Measurements from ENCODE around the gene ZNF414. TPM values are rescaled to one million over a fixed set of nuclear protein-coding genes. Genes with fewer than 3 reads are reported as not detected.

The ZNF414 gene
- total RNA-seq, 2 donors from 2014 or later: 15.5 to 16.8 TPM

GRCh38 chr19:8481201-8481600, 32.8 kb downstream of the ZNF414 start:
- ATAC-seq (peak in 1 of 2 donors; percentile 22), DNase-seq (ENCODE audit: low spot score) (no peak)
- no peaks in the 10 kb centered on the region for H3K27me3 Mint-ChIP-seq
- H3K27ac Mint-ChIP-seq: peak overlapping the region; percentile 17 to 82
- H3K9me3 Mint-ChIP-seq: no peaks in the 10 kb centered on the region
- H3K4me3 Mint-ChIP-seq: no peak overlapping the region
- peaks cover 30 to 38% of the 10 kb centered on the region in 2 donors for H3K4me1 Mint-ChIP-seq (ENCODE audit: low read depth in 2 of 2)
- peaks cover 14% of the 10 kb centered on the region for H3K36me3 Mint-ChIP-seq

GRCh38 chr19:8478598-8478997, 35.4 kb downstream of the ZNF414 start:
- H3K27me3 Mint-ChIP-seq: no peaks in the 10 kb centered on the region
- ATAC-seq (no peak), DNase-seq (ENCODE audit: low spot score) (no peak)
- H3K27ac Mint-ChIP-seq: peak overlapping the region; percentile 44 to 60
- peaks cover 16% of the 10 kb centered on the region for H3K36me3 Mint-ChIP-seq
- H3K9me3 Mint-ChIP-seq: no peaks in the 10 kb centered on the region
- H3K4me1 Mint-ChIP-seq (ENCODE audit: low read depth in 2 of 2): peaks cover 39 to 46% of the 10 kb centered on the region in 2 donors
- no peak overlapping the region for H3K4me3 Mint-ChIP-seq

- DNase-seq (ENCODE audit: low spot score) (no peak), ATAC-seq (no peak)
- Mint-ChIP-seq H3K4me3 (no peak overlapping the region), H3K9me3 (no peaks in the 10 kb centered on the region), H3K27me3 (no peaks in the 10 kb centered on the region), H3K27ac (peak overlapping the region; percentile 44 to 60), H3K4me1 (ENCODE audit: low read depth in 2 of 2) (peaks cover 43 to 47% of the 10 kb centered on the region in 2 donors), H3K36me3 (peaks cover 12% of the 10 kb centered on the region)
Measured at GRCh38 chr19:8477889-8478288, 36.1 kb downstream of the ZNF414 start.

GRCh38 chr19:8476524-8476923, 37.4 kb downstream of the ZNF414 start:
- DNase-seq (ENCODE audit: low spot score): no peak
- Mint-ChIP-seq H3K9me3 (no peaks in the 10 kb centered on the region), H3K27ac (peak overlapping the region; percentile 21 to 80), H3K27me3 (no peaks in the 10 kb centered on the region), H3K4me1 (ENCODE audit: low read depth in 2 of 2) (peaks cover 38 to 43% of the 10 kb centered on the region in 2 donors), H3K4me3 (no peak overlapping the region), H3K36me3 (peaks cover 9% of the 10 kb centered on the region)
- no peak for ATAC-seq

GRCh38 chr19:8475005-8475404, 39.0 kb downstream of the ZNF414 start:
- H3K4me3 Mint-ChIP-seq: no peak overlapping the region
- H3K9me3 Mint-ChIP-seq: no peaks in the 10 kb centered on the region
- peaks cover 9% of the 10 kb centered on the region for H3K36me3 Mint-ChIP-seq
- DNase-seq (ENCODE audit: low spot score) (no peak), ATAC-seq (no peak)
- peaks cover 28 to 31% of the 10 kb centered on the region in 2 donors for H3K4me1 Mint-ChIP-seq (ENCODE audit: low read depth in 2 of 2)
- H3K27ac Mint-ChIP-seq: no peak overlapping the region
- no peaks in the 10 kb centered on the region for H3K27me3 Mint-ChIP-seq

- no peak for DNase-seq (ENCODE audit: low spot score)
- Mint-ChIP-seq H3K4me3 (no peak overlapping the region), H3K9me3 (no peaks in the 10 kb centered on the region), H3K27me3 (no peaks in the 10 kb centered on the region), H3K4me1 (ENCODE audit: low read depth in 2 of 2) (peaks cover 31 to 39% of the 10 kb centered on the region in 2 donors), H3K36me3 (peaks cover 18% of the 10 kb centered on the region), H3K27ac (peak overlapping the region; percentile 29 to 63)
- peak in 1 of 2 donors; percentile 48 for ATAC-seq
Measured at GRCh38 chr19:8473648-8474476, 40.1 kb downstream of the ZNF414 start.

GRCh38 chr19:8469613-8470368, 44.2 kb downstream of the ZNF414 start:
- Mint-ChIP-seq H3K27ac (no peak overlapping the region), H3K4me3 (no peak overlapping the region), H3K4me1 (ENCODE audit: low read depth in 2 of 2) (peaks cover 34 to 44% of the 10 kb centered on the region in 2 donors), H3K27me3 (no peaks in the 10 kb centered on the region), H3K36me3 (peaks cover 43% of the 10 kb centered on the region), H3K9me3 (no peaks in the 10 kb centered on the region)
- DNase-seq (ENCODE audit: low spot score) (no peak), ATAC-seq (no peak)

- DNase-seq (ENCODE audit: low spot score) (no peak), ATAC-seq (no peak)
- no peak overlapping the region for H3K27ac Mint-ChIP-seq
- no peaks in the 10 kb centered on the region for H3K27me3 Mint-ChIP-seq
- no peak overlapping the region for H3K4me3 Mint-ChIP-seq
- H3K36me3 Mint-ChIP-seq: peaks cover 46% of the 10 kb centered on the region
- H3K9me3 Mint-ChIP-seq: no peaks in the 10 kb centered on the region
- peaks cover 31 to 42% of the 10 kb centered on the region in 2 donors for H3K4me1 Mint-ChIP-seq (ENCODE audit: low read depth in 2 of 2)
Measured at GRCh38 chr19:8468761-8469373, 45.1 kb downstream of the ZNF414 start.

- peaks cover 29 to 35% of the 10 kb centered on the region in 2 donors for H3K4me1 Mint-ChIP-seq (ENCODE audit: low read depth in 2 of 2)
- no peaks in the 10 kb centered on the region for H3K9me3 Mint-ChIP-seq
- H3K27ac Mint-ChIP-seq: no peak overlapping the region
Measured at GRCh38 chr19:8468124-8468523, 45.8 kb downstream of the ZNF414 start.

GRCh38 chr19:8466018-8466417, 47.9 kb downstream of the ZNF414 start:
- H3K27me3 Mint-ChIP-seq: no peaks in the 10 kb centered on the region
- peaks cover 55% of the 10 kb centered on the region for H3K36me3 Mint-ChIP-seq
- H3K4me1 Mint-ChIP-seq (ENCODE audit: low read depth in 2 of 2): peaks cover 47 to 52% of the 10 kb centered on the region in 2 donors
- H3K4me3 Mint-ChIP-seq: no peak overlapping the region
- no peak for DNase-seq (ENCODE audit: low spot score)
- H3K9me3 Mint-ChIP-seq: no peaks in the 10 kb centered on the region
- no peak for ATAC-seq
- H3K27ac Mint-ChIP-seq: peak overlapping the region in 1 of 2 donors; percentile 68

More at GRCh38 chr19:8468124-8468523, 45.8 kb downstream of the ZNF414 start:
- H3K27me3 Mint-ChIP-seq: no peaks in the 10 kb centered on the region
- DNase-seq (ENCODE audit: low spot score) (no peak), ATAC-seq (no peak)
- H3K4me3 Mint-ChIP-seq: no peak overlapping the region
- peaks cover 46% of the 10 kb centered on the region for H3K36me3 Mint-ChIP-seq

GRCh38 chr19:8463365-8463764, 50.6 kb downstream of the ZNF414 start:
- Mint-ChIP-seq H3K36me3 (peaks cover 41% of the 10 kb centered on the region), H3K4me3 (no peak overlapping the region), H3K27me3 (no peaks in the 10 kb centered on the region), H3K4me1 (ENCODE audit: low read depth in 2 of 2) (peaks cover 49 to 59% of the 10 kb centered on the region in 2 donors), H3K27ac (no peak overlapping the region), H3K9me3 (no peaks in the 10 kb centered on the region)
- ATAC-seq: no peak
- no peak for DNase-seq (ENCODE audit: low spot score)

- no peaks in the 10 kb centered on the region for H3K27me3 Mint-ChIP-seq
- no peaks in the 10 kb centered on the region for H3K9me3 Mint-ChIP-seq
- ATAC-seq: no peak
- H3K4me3 Mint-ChIP-seq: no peak overlapping the region
- H3K4me1 Mint-ChIP-seq (ENCODE audit: low read depth in 2 of 2): peaks cover 49 to 60% of the 10 kb centered on the region in 2 donors
- H3K27ac Mint-ChIP-seq: no peak overlapping the region
- DNase-seq (ENCODE audit: low spot score): no peak
- H3K36me3 Mint-ChIP-seq: peaks cover 35% of the 10 kb centered on the region
Measured at GRCh38 chr19:8462571-8462970, 51.4 kb downstream of the ZNF414 start.

GRCh38 chr19:8461891-8462290, 52.1 kb downstream of the ZNF414 start:
- Mint-ChIP-seq H3K27ac (no peak overlapping the region), H3K27me3 (no peaks in the 10 kb centered on the region), H3K4me3 (no peak overlapping the region), H3K9me3 (no peaks in the 10 kb centered on the region), H3K36me3 (peaks cover 29% of the 10 kb centered on the region), H3K4me1 (ENCODE audit: low read depth in 2 of 2) (peaks cover 44 to 58% of the 10 kb centered on the region in 2 donors)
- ATAC-seq (no peak), DNase-seq (ENCODE audit: low spot score) (no peak)

Data from natural killer cell treated with Interleukin-12 subunit alpha and Interleukin-12 subunit beta and Interleukin-15 and Interleukin-18, amount 100 ng/mL, for 72 hours (primary cell).